HuH-7.5 (cell line): ENCODE data around the gene STRN3.
"Not testable (repeated sequence)": the region's sequence is repeated elsewhere in the genome, so short reads cannot be mapped to it uniquely, and the experiment has no call there.

Source experiments
- DNase-seq: peaks from one replicate; pipeline ENCODE4 v3.0.0; 2011; ENCODE audit warnings: low spot score

Gene STRN3

GRCh38 chr14:31037709-31038221 lies 11.6 kb upstream of the STRN3 start:
- DNase-seq = no peak

GRCh38 chr14:31036552-31036951 lies 10.4 kb upstream of the STRN3 start:
- DNase-seq = no peak

DNA sequence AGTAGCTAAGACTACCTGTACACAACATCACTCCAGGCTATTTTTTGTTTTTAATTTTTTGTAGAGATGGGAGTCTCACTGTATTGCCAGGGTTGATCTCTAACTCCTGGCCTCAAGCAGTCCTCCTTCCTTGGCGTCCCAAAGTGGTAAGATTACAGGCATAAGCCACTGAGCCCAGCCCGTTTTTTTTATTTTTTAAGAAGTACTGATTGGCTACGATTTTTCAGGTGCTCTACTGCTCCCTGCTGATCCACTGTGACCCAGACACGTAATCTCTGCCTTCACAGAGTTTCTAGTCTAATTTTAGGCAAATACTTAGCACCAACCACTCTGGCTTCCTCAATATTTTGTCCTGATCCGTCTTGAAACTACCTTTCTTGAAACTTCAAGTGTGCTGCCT lies 4.3 kb upstream of the STRN3 start:
- DNase-seq = no peak

DNA sequence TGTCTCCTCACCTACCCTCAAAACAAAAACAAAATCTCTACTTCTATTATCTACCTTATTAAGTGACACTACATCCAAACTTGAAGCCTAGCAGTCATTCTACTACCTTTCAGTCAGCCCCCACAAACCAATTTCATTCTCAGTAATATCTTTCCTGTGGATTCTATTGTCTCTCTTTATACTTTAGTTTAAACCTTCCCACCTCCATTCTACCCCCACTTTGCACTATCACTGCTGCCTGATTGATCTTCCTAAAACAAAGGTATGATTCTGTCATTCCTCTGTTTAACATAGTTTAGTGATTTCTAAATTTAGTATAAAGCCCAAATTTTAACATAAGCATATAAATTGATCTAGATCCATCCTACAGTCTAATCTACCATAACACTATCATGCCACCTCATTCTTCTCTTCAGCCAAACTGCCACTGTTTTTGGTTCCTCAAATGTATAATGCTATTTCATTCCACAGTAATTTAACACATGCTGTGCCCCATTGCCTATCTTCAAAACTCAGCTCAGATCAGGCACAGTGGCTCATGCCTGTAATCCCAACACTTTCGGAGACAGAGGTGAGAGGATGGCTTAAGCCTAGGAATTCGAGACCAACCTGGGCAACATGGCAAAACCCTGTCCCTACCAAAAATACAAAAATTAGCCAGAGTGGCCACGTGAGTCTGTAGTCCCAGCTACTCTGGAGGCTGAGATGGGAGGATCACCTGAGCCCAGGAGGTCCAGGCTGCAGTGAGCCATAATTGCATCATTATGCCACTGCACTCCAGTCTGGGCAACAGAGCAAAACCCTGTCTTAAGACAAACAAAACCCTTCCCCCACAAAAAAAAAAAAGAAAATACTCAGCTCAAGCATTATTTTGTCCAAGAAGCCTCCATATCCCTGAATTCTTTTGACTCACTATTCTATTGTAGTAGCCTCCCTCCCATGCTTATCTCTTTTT lies 3.1 kb upstream of the STRN3 start:
- DNase-seq = no peak

DNA sequence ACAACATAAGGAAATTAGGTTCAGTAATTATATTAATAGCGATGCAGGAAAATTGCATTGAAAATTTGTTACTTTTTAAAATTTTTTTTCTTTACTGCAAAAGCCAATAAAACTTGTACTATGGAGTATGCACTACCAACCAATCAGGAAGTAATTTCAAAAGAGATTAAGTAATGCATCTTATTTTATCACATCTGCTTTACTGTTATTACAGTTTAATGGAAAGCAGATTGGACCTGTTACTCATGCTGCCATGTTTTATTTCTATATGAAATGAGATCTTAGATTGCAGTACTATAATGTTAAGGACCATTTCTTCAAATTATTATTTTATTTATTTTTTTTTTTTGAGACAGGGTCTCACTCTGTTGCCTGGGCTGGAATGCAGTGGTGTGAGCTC lies 1.7 kb upstream of the STRN3 start:
- DNase-seq = no peak

- peak; percentile 95 for DNase-seq
Measured at GRCh38 chr14:31026450-31027235, 464 bp upstream of the STRN3 start.

- DNase-seq = peak; percentile 69
Measured at GRCh38 chr14:31025367-31026076, 657 bp downstream of the STRN3 start, which contains the start of gene AP4S1. Gene AP4S1 (plus strand): TSS chr14:31025649. CDS start chr14:31066197, 40,548 bp downstream.

GRCh38 chr14:31024577-31025366 lies 1.4 kb downstream of the STRN3 start:
- no peak for DNase-seq

GRCh38 chr14:31024010-31024480 lies 2.1 kb downstream of the STRN3 start:
- peak; percentile 46 for DNase-seq

GRCh38 chr14:31022386-31022785 lies 3.8 kb downstream of the STRN3 start:
- DNase-seq = no peak

- DNase-seq = no peak
Measured at GRCh38 chr14:31021576-31021949, 4.6 kb downstream of the STRN3 start.

GRCh38 chr14:31020834-31021575 lies 5.2 kb downstream of the STRN3 start:
- no peak for DNase-seq

DNA sequence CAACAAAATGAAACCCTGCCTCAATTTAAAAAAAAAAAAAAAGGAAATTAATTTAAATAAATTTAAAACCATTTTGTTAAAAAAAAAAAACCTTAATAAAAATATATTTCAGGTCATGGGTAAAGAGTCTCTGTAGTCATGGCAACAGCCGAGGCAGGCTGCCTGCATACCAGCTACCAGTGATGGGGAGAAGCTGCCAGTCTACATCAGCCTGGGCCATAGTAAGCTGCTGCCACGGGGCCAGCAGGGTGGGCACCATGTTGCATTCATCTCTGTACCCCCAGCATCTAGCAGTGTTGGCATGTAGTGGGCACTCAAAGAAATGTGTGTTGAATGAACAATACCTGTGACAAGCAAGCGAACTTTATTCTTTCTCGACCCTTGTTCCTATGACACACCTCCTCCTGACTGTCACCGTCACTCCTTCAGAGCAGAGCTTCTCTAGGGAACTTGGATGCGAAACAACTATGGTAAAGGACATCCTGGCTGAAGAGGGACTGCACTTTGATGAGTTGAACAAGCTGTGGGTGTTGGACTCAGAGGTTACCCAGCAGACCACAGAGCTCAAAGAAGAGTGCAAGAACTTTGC lies 8.0 kb downstream of the STRN3 start:
- no peak for DNase-seq

- DNase-seq = no peak
Measured at GRCh38 chr14:31013841-31014240, 12.3 kb downstream of the STRN3 start.

DNA sequence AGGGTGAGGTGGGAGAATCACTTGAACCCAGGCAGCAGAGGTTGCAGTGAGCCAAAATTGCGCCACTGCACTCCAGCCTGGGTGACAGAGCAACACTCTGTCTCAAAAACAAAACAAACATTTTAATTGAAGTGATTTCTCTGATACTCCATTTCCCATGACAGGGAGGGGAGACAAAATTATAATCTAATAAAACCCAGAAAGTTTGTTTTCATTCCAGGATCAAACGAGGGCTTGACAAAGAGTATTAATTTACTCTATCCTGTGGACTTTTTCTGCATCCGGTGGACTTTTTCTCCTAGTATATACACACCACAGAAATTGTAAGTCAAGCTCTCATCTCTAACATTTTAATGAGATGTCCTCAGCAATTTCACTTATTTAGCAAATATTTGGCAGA lies 15.2 kb downstream of the STRN3 start:
- DNase-seq = no peak

GRCh38 chr14:31009836-31010574 lies 16.2 kb downstream of the STRN3 start:
- DNase-seq = no peak

DNA sequence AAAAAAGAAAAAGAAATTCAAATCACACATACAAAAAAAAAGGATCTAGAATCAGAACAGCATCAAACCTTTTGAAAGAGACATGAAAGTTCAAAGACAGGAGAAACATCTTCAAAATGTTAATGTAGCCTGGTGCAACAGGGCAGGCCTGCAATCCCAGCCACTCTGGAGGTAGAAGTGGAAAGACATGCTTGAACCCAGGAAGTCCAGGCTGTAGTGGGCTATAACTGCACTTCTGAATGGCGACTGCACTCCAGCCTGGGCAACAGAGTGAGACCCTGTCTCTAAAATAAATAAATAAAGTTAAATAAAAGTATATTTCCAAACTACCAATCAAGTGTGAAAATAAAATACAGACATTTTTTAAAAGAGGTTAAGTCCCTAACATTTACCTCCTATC lies 19.5 kb downstream of the STRN3 start:
- DNase-seq = no peak

GRCh38 chr14:31004007-31004406 lies 22.2 kb downstream of the STRN3 start:
- not testable (repeated sequence) for DNase-seq

DNA sequence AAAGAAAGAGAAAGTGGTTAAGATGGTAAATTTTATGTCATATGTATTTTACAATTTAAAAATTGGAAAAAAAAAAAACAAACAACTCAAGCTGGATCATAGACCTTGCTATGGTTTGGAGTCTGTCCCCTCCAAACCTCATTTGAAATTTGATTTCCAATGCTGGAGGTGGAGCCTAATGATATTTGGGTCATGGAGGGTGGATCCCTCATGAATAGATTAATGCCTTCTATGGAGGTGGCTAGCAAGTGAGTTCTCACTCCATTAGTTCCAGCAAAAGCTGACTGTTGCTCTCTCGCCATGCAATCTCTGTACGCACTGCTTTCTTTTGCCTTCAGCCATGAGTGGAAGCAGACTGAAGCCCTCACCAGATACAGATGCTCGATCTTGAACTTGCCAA lies 22.9 kb downstream of the STRN3 start:
- no peak for DNase-seq

DNA sequence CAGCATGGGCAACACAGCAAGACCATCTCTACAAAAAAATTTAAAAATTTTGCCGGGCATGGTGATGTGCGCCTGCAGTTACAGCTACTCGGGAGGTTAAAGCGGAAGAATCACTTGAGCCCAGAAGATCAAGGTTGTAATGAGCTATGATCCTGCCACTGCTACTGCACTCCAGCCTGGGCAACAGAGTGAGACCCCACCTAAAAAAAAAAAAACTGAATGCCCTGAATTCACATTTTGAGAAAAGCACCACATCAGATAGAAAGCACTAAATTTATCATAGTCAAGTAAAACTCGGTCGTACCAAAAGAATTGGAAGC lies 24.9 kb downstream of the STRN3 start:
- no peak for DNase-seq
